H1 (cell line): ENCODE data around the gene DOHH. TPM values are rescaled to one million over a fixed set of nuclear protein-coding genes. Genes with fewer than 3 reads are reported as not detected.

Source experiments
- BACH1 ChIP-seq: IDR thresholded peaks from 2 replicates; pipeline ENCODE4 v1.6.1; 2012; ENCODE audit warnings: low read length, improper control_type of control experiment
- EZH2 ChIP-seq: fragments of 200-600 bp; sonication (generic); IDR thresholded peaks from 2 replicates; pipeline ENCODE4 v1.7.1; 2012; ENCODE audit warnings: low read depth, mild to moderate bottlenecking, moderate library complexity, low read length, inconsistent platforms; ENCODE audit not compliant: severe bottlenecking
- KDM5A ChIP-seq: fragments of 200-600 bp; IDR thresholded peaks from 2 replicates; pipeline ENCODE4 v1.7.1; 2012; ENCODE audit warnings: mild to moderate bottlenecking, low read length, inconsistent platforms, mixed read lengths
- MAFK ChIP-seq: IDR thresholded peaks from 2 replicates; pipeline ENCODE4 v1.6.1; 2012; ENCODE audit warnings: low read depth, mild to moderate bottlenecking, improper control_type of control experiment, low read length
- SP4 ChIP-seq: IDR thresholded peaks from 2 replicates; pipeline ENCODE4 v1.6.1; 2012; ENCODE audit warnings: low read length, inconsistent platforms
- polyA plus RNA-seq, 7 experiments: library from polyadenylated mRNA; depleted of rRNA in 3 of 7; stranded (reverse) in 5 of 7; unstranded in 2 of 7; fragments of >200 nt in 5 of 7; fragments of 200-250 nt in 2 of 7; gene quantifications; 1 replicate in 5 of 7; 2 replicates in 1 of 7; 4 replicates in 1 of 7; pipeline versions ENCODE4 v1.2.1 to v1.2.3, GENCODE V29; 2011 to 2013; ENCODE audit warnings: missing spikeins in 2 of 7, mixed read lengths in 2 of 7
- total RNA-seq: library from RNA; stranded (reverse); fragmentation: NEBNext Ultra II Directional; extraction: Animal tissue kit (Norgen Biotek cat#: 25700); gene quantifications from 2 replicates; pipeline ENCODE4 v1.2.1, GENCODE V29; 2021
- TF ChIP-seq, protein P1 (sequence below): fragments of 300-600 bp; sonication (generic); IDR thresholded peaks from 2 replicates; pipeline ENCODE4 v1.7.1; 2012; ENCODE audit warnings: low read length, moderate library complexity, mild to moderate bottlenecking, inconsistent platforms; ENCODE audit not compliant: insufficient replicate concordance

DOHH gene
- total and polyA plus RNA-seq, 2 of the 8 experiments (the other 6 are each of a cell fraction or from before 2014, with no cell fraction given): 7.3 to 17.7 TPM

- TF ChIP-seq, protein P1, sequence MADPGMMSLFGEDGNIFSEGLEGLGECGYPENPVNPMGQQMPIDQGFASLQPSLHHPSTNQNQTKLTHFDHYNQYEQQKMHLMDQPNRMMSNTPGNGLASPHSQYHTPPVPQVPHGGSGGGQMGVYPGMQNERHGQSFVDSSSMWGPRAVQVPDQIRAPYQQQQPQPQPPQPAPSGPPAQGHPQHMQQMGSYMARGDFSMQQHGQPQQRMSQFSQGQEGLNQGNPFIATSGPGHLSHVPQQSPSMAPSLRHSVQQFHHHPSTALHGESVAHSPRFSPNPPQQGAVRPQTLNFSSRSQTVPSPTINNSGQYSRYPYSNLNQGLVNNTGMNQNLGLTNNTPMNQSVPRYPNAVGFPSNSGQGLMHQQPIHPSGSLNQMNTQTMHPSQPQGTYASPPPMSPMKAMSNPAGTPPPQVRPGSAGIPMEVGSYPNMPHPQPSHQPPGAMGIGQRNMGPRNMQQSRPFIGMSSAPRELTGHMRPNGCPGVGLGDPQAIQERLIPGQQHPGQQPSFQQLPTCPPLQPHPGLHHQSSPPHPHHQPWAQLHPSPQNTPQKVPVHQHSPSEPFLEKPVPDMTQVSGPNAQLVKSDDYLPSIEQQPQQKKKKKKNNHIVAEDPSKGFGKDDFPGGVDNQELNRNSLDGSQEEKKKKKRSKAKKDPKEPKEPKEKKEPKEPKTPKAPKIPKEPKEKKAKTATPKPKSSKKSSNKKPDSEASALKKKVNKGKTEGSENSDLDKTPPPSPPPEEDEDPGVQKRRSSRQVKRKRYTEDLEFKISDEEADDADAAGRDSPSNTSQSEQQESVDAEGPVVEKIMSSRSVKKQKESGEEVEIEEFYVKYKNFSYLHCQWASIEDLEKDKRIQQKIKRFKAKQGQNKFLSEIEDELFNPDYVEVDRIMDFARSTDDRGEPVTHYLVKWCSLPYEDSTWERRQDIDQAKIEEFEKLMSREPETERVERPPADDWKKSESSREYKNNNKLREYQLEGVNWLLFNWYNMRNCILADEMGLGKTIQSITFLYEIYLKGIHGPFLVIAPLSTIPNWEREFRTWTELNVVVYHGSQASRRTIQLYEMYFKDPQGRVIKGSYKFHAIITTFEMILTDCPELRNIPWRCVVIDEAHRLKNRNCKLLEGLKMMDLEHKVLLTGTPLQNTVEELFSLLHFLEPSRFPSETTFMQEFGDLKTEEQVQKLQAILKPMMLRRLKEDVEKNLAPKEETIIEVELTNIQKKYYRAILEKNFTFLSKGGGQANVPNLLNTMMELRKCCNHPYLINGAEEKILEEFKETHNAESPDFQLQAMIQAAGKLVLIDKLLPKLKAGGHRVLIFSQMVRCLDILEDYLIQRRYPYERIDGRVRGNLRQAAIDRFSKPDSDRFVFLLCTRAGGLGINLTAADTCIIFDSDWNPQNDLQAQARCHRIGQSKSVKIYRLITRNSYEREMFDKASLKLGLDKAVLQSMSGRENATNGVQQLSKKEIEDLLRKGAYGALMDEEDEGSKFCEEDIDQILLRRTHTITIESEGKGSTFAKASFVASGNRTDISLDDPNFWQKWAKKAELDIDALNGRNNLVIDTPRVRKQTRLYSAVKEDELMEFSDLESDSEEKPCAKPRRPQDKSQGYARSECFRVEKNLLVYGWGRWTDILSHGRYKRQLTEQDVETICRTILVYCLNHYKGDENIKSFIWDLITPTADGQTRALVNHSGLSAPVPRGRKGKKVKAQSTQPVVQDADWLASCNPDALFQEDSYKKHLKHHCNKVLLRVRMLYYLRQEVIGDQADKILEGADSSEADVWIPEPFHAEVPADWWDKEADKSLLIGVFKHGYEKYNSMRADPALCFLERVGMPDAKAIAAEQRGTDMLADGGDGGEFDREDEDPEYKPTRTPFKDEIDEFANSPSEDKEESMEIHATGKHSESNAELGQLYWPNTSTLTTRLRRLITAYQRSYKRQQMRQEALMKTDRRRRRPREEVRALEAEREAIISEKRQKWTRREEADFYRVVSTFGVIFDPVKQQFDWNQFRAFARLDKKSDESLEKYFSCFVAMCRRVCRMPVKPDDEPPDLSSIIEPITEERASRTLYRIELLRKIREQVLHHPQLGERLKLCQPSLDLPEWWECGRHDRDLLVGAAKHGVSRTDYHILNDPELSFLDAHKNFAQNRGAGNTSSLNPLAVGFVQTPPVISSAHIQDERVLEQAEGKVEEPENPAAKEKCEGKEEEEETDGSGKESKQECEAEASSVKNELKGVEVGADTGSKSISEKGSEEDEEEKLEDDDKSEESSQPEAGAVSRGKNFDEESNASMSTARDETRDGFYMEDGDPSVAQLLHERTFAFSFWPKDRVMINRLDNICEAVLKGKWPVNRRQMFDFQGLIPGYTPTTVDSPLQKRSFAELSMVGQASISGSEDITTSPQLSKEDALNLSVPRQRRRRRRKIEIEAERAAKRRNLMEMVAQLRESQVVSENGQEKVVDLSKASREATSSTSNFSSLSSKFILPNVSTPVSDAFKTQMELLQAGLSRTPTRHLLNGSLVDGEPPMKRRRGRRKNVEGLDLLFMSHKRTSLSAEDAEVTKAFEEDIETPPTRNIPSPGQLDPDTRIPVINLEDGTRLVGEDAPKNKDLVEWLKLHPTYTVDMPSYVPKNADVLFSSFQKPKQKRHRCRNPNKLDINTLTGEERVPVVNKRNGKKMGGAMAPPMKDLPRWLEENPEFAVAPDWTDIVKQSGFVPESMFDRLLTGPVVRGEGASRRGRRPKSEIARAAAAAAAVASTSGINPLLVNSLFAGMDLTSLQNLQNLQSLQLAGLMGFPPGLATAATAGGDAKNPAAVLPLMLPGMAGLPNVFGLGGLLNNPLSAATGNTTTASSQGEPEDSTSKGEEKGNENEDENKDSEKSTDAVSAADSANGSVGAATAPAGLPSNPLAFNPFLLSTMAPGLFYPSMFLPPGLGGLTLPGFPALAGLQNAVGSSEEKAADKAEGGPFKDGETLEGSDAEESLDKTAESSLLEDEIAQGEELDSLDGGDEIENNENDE: no peak
- TF ChIP-seq EZH2 (no peak), MAFK (no peak), KDM5A (no peak), SP4 (no peak), BACH1 (no peak)
Observed at GRCh38 chr19:3480383-3481091, 19.9 kb downstream of the DOHH start, which contains the start of gene SMIM24 (continued).
